ENCODE data around the gene NR3C2. TPM values are rescaled to one million over a fixed set of nuclear protein-coding genes. Genes with fewer than 3 reads are reported as not detected.

The NR3C2 gene
- total RNA-seq, 1 experiment from 2014 or later, result 0.26 TPM

- DNase-seq (ENCODE audit: low read depth, low spot score), result no peak
- ATAC-seq, result no peak
- CTCF ChIA-PET, result no interaction called here
- Histone ChIP-seq H3K4me1 (ENCODE audit: control insufficient read depth, insufficient read depth, low read length) (no peaks in the 10 kb centered on the region), H3K4me3 (ENCODE audit: low read depth in 2 of 2, low read length in 2 of 2) (no peak overlapping the region), H3K27ac (ENCODE audit: low read length) (no peak overlapping the region), H3K36me3 (ENCODE audit: control insufficient read depth, insufficient read depth, low read length) (no peaks in the 10 kb centered on the region), H3K9me3 (ENCODE audit: control insufficient read depth, insufficient read depth, low read depth, low read length) (no peaks in the 10 kb centered on the region), H3K27me3 (ENCODE audit: control insufficient read depth, insufficient read depth, low read length) (no peaks in the 10 kb centered on the region)
- BruUV-seq (replicated peaks), result no TSS peak
- TF ChIP-seq REST (IDR thresholded peaks at IDR 0.05; ENCODE audit: insufficient read depth in 1 of 2, low read depth in 2 of 2, low read length in 1 of 2) (no peak), SIN3A (IDR thresholded peaks at IDR 0.05; ENCODE audit: borderline replicate concordance, insufficient read depth, low read depth, low read length) (no peak), POLR2AphosphoS5 (IDR thresholded peaks at IDR 0.05; ENCODE audit: low read depth, low read length) (no peak), CTCF (IDR thresholded peaks at IDR 0.05) (no peak), TCF7L2 (IDR thresholded peaks at IDR 0.05; ENCODE audit: low read depth, low read length) (no peak)
- in situ Hi-C loops (cut with HindIII; ENCODE audit: low pct_unique_long_range_greater_than_20kb, low sequenced_read_pairs) (no loop called here), intact Hi-C loops (cut with micrococcal nuclease; ENCODE audit: unreplicated experiment) (no loop called here)
- POLR2A ChIA-PET, result no interaction called here
Measured at GRCh38 chr4:148227147-148227546, 215.1 kb downstream of the NR3C2 start.

- Histone ChIP-seq H3K4me1 (ENCODE audit: control insufficient read depth, insufficient read depth, low read length) (no peaks in the 10 kb centered on the region), H3K9me3 (ENCODE audit: control insufficient read depth, insufficient read depth, low read depth, low read length) (no peaks in the 10 kb centered on the region), H3K4me3 (ENCODE audit: low read depth in 2 of 2, low read length in 2 of 2) (no peak overlapping the region), H3K27me3 (ENCODE audit: control insufficient read depth, insufficient read depth, low read length) (no peaks in the 10 kb centered on the region), H3K36me3 (ENCODE audit: control insufficient read depth, insufficient read depth, low read length) (no peaks in the 10 kb centered on the region), H3K27ac (ENCODE audit: low read length) (no peak overlapping the region)
- no TSS peak for BruUV-seq (replicated peaks)
- ChIA-PET CTCF (no interaction called here), POLR2A (no interaction called here)
- DNase-seq (ENCODE audit: low read depth, low spot score), result no peak
- TF ChIP-seq CTCF (IDR thresholded peaks at IDR 0.05) (no peak), REST (IDR thresholded peaks at IDR 0.05; ENCODE audit: insufficient read depth in 1 of 2, low read depth in 2 of 2, low read length in 1 of 2) (no peak), SIN3A (IDR thresholded peaks at IDR 0.05; ENCODE audit: borderline replicate concordance, insufficient read depth, low read depth, low read length) (no peak), TCF7L2 (IDR thresholded peaks at IDR 0.05; ENCODE audit: low read depth, low read length) (no peak), POLR2AphosphoS5 (IDR thresholded peaks at IDR 0.05; ENCODE audit: low read depth, low read length) (no peak)
- intact Hi-C loops (cut with micrococcal nuclease; ENCODE audit: unreplicated experiment) (no loop called here), in situ Hi-C loops (cut with HindIII; ENCODE audit: low pct_unique_long_range_greater_than_20kb, low sequenced_read_pairs) (no loop called here)
- no peak for ATAC-seq
Measured at GRCh38 chr4:148226341-148226740, 215.9 kb downstream of the NR3C2 start.

All from Panc1 (cell line).